Glutamatergic neuron (in vitro differentiated cells): ENCODE measurements around the gene IRS2. TPM values are rescaled to one million over a fixed set of nuclear protein-coding genes. Genes with fewer than 3 reads are reported as not detected.

Experiments used
- DNase-seq: peaks from one replicate; pipeline ENCODE4 v3.0.0; 2022
- H3K27ac Mint-ChIP-seq: one replicate; pipeline ENCODE4 v1.8.0; 2020; ENCODE audit warnings: mild to moderate bottlenecking, mixed read lengths, inconsistent platforms; ENCODE audit not compliant: unreplicated experiment
- H3K27me3 Mint-ChIP-seq: one replicate; pipeline ENCODE4 v1.8.0; 2020; ENCODE audit warnings: mild to moderate bottlenecking, moderate library complexity, mixed read lengths, inconsistent platforms; ENCODE audit not compliant: unreplicated experiment
- H3K36me3 Mint-ChIP-seq: one replicate; pipeline ENCODE4 v1.8.0; 2020; ENCODE audit warnings: mild to moderate bottlenecking, mixed read lengths, inconsistent platforms; ENCODE audit not compliant: unreplicated experiment
- H3K4me1 Mint-ChIP-seq: one replicate; pipeline ENCODE4 v1.8.0; 2020; ENCODE audit warnings: mild to moderate bottlenecking, low read depth, mixed read lengths, inconsistent platforms; ENCODE audit not compliant: unreplicated experiment
- H3K4me3 Mint-ChIP-seq: one replicate; pipeline ENCODE4 v1.8.0; 2020; ENCODE audit warnings: mild to moderate bottlenecking, mixed read lengths, inconsistent platforms; ENCODE audit not compliant: unreplicated experiment
- H3K9me3 Mint-ChIP-seq: one replicate; pipeline ENCODE4 v1.8.0; 2020; ENCODE audit warnings: mild to moderate bottlenecking, moderate library complexity, mixed read lengths, inconsistent platforms; ENCODE audit not compliant: unreplicated experiment
- total RNA-seq: library from RNA; stranded (reverse); fragmentation: NEBNext Ultra II Directional; extraction: Animal tissue kit (Norgen Biotek cat#: 25700); gene quantifications from one replicate; pipeline ENCODE4 v1.2.1, GENCODE V29; 2021; ENCODE audit not compliant: unreplicated experiment
- TF ChIP-seq, protein P1 (sequence below): fragments of 200-600 bp; sonication (generic); IDR thresholded peaks from one replicate; pipeline ENCODE4 v1.5.0; 2021; ENCODE audit not compliant: partially characterized antibody, unreplicated experiment

The IRS2 gene
- total RNA-seq, 1 donor from 2014 or later: 27.0 TPM

DNA sequence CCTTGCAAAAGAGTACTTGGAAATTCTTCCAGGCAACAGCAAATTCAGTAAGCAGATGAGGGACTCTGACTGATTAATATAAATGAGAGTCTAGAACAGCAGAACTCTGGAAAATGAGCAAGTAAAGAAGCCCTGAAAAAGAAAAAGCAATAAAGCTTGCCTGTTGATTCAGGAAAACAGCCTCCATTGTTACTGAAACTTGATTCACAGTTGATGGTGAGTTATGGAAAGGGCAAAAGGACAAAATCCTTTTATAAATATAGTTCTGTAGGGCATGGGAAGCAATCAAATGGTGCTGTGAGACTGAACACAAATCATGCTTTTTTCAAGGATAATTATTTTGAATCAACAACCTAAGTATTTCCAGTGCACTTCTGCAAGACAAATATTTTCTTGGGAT lies 67.7 kb downstream of the IRS2 start:
- Mint-ChIP-seq H3K27ac (no peak overlapping the region), H3K4me3 (no peak overlapping the region), H3K27me3 (no peaks in the 10 kb centered on the region), H3K36me3 (no peaks in the 10 kb centered on the region), H3K4me1 (peaks cover 18% of the 10 kb centered on the region), H3K9me3 (no peaks in the 10 kb centered on the region)
- no peak for DNase-seq
- TF ChIP-seq, protein P1, sequence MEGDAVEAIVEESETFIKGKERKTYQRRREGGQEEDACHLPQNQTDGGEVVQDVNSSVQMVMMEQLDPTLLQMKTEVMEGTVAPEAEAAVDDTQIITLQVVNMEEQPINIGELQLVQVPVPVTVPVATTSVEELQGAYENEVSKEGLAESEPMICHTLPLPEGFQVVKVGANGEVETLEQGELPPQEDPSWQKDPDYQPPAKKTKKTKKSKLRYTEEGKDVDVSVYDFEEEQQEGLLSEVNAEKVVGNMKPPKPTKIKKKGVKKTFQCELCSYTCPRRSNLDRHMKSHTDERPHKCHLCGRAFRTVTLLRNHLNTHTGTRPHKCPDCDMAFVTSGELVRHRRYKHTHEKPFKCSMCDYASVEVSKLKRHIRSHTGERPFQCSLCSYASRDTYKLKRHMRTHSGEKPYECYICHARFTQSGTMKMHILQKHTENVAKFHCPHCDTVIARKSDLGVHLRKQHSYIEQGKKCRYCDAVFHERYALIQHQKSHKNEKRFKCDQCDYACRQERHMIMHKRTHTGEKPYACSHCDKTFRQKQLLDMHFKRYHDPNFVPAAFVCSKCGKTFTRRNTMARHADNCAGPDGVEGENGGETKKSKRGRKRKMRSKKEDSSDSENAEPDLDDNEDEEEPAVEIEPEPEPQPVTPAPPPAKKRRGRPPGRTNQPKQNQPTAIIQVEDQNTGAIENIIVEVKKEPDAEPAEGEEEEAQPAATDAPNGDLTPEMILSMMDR: no peak

DNA sequence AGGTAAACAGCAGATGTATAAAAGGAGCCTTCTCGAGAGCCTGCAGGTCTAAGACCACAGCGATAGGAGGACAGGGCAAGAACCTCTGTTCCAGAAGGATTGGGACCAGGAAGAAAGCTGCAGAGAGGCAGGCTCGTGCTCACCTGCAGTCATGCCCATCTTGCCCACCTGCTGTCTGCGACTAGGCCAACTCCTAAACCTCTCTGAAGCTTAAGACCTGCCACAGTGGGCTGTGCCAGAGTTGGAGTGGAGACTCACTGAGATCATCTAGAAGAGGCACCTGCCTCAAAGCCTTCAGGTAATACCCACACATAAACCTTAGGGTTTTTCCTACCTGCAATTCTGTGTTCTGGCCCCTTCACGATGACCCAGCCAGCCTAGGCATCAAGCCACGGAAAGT lies 68.7 kb downstream of the IRS2 start:
- TF ChIP-seq, protein P1: no peak
- DNase-seq: no peak
- no peaks in the 10 kb centered on the region for H3K36me3 Mint-ChIP-seq
- no peak overlapping the region for H3K4me3 Mint-ChIP-seq
- H3K27me3 Mint-ChIP-seq: no peaks in the 10 kb centered on the region
- no peak overlapping the region for H3K27ac Mint-ChIP-seq
- no peaks in the 10 kb centered on the region for H3K9me3 Mint-ChIP-seq
- H3K4me1 Mint-ChIP-seq: peaks cover 8% of the 10 kb centered on the region

DNA sequence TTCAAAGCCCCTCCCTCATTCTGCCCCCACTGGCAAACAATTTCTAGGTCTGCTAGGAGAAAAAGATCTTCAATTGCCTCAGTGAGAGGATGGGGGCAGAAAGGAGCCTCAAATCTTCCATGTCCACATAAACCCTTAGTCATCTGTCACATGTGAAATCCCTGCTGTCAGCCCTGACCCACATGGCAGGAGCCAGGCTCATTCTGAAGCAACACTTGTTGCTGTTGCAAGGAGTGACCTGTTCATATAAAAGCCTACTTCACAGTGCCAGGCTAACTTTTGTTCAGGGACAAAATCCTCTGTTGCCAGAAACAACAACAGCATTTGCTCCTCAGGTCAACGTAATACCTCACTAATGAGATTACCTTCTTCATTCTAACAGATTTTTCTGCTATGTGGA lies 70.5 kb downstream of the IRS2 start:
- TF ChIP-seq, protein P1: no peak
- Mint-ChIP-seq H3K9me3 (no peaks in the 10 kb centered on the region), H3K27me3 (no peaks in the 10 kb centered on the region), H3K4me1 (peaks cover under 1% of the 10 kb centered on the region), H3K27ac (no peak overlapping the region), H3K36me3 (no peaks in the 10 kb centered on the region), H3K4me3 (no peak overlapping the region)
- no peak for DNase-seq

DNA sequence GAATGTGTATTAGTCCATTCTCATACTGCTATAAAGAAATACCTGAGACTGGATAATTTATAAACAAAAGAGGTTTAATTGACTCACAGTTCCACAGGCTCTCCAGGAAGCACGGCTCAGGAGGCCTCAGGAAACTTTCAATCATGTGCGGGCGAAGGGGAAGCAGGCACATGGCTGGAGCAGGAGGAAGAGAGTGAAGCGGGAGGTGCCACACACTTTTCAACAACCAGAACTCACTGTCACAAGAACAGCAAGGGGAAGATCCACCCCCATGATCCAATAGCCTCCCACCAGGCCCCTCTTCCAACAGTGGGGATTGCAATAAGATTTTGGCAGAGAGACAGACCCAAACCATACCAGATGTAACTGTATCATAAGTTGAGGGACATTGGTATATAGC lies 72.7 kb downstream of the IRS2 start:
- Mint-ChIP-seq H3K4me1 (no peaks in the 10 kb centered on the region), H3K9me3 (no peaks in the 10 kb centered on the region), H3K36me3 (peaks cover 5% of the 10 kb centered on the region), H3K27me3 (no peaks in the 10 kb centered on the region), H3K27ac (no peak overlapping the region), H3K4me3 (no peak overlapping the region)
- no peak for DNase-seq
- TF ChIP-seq, protein P1: no peak

DNA sequence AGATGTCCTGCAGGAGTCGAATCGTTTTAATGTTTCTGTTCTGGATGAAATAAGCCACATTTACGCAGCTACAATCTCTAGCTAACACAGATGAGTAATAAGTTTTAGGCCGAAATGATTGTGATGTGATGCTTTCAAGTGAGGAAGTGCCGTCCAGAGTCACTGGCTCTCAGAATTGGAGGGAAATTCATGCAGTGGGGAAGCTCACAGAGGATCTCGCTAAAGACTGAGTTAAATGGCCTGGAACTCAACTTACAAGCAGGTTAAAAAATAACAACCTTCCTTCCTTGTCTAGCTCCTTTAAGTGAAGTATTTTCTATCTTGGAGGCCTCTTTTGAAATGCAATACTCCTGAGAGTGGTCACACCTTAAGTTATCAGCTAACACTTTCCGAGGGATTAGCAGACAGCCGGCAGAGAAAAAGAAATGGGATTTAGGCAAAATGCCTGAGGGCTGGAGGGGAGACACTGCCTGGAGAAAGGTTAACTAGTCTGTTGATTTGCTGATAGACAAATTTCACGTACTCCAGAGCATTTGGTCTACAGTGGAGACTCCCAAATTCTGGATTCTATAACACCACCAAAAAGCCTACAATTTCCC lies 74.2 kb downstream of the IRS2 start:
- peaks cover 3% of the 10 kb centered on the region for H3K9me3 Mint-ChIP-seq
- no peak for DNase-seq
- no peak overlapping the region for H3K27ac Mint-ChIP-seq
- TF ChIP-seq, protein P1: no peak
- no peaks in the 10 kb centered on the region for H3K27me3 Mint-ChIP-seq
- H3K36me3 Mint-ChIP-seq: peaks cover 5% of the 10 kb centered on the region
- H3K4me3 Mint-ChIP-seq: no peak overlapping the region
- peaks cover 7% of the 10 kb centered on the region for H3K4me1 Mint-ChIP-seq
